DMS153 treated with DMSO at 0.1 percent for 48 hours (cell line): ENCODE results near the gene C9.
"Not testable (repeated sequence)": the region's sequence is repeated elsewhere in the genome, so short reads cannot be mapped to it uniquely, and the experiment has no call there.

Experiments
- DNase-seq: peaks from one replicate; lab custom pipeline; 2025; ENCODE audit not compliant: unreplicated experiment; lab: John Stamatoyannopoulos, UW

Gene C9

DNA sequence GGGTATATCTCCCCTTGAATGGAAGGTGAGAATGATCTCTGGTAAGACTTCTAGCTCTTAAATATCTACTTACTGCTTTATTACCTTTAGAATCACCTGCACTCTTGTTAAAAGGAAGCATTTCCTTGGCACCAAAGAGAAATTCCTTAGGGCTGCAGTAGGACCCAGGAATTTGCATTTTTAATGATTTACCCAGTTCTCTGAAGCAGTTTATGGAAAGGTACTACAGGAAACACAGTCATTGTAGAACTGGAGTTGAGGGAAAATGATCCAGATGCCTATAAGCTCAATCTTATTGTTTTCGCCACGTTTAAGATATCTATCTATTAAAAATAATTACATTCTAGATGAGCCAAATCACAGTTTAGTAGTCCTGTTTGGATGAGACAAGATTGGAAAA, 9.5 kb upstream of the C9 start:
- no peak for DNase-seq

DNA sequence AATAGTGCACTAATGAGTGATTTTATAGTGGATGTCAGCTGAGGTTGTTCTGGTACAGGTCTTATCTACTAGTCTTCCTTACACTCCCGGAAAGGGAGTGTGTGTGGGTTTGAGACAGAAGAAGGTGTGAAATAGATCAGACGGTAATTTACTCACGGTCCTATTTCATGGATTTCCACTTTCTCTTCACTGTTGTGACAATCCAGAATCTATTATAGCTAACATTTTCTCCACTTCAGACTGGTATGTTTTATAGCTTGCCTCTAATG, 7.0 kb upstream of the C9 start:
- DNase-seq = no peak

DNA sequence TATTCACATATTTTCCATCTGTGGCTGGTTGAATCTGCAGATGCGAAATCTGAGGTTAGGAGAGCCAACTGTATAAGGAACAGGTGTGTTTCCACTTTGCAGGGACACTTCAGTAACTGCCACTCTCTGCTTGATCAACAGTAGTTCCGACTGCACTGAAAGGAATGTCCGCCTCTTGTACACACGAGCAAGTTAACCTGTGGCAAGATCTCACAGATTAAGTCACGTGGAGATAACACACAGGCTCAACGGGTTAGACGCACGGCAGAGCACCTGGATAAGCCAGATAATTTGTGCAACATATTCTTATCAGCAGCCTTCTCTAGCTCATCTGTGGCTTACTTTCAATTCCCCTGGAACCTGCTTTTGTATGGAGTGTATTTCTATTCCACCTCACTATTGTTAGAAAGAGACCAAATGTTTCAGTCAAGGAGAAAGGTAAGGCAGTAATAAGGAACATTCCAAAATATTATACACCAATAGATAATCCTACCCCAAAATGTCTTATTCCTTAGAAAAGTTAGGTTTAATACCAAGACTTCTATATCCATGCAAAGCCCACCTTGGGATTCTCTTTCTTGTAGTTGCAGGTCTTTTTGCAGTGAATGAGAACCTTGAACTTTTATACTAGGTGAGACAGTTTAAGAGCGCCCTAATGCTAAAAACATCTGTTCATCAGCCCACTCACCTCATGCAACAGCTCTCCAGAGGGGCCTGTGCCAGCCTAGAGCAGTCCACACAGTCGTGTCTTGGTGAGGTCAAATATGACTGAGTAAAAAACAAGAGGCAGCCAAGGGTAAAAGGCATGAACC, 6.5 kb upstream of the C9 start:
- DNase-seq = no peak

DNA sequence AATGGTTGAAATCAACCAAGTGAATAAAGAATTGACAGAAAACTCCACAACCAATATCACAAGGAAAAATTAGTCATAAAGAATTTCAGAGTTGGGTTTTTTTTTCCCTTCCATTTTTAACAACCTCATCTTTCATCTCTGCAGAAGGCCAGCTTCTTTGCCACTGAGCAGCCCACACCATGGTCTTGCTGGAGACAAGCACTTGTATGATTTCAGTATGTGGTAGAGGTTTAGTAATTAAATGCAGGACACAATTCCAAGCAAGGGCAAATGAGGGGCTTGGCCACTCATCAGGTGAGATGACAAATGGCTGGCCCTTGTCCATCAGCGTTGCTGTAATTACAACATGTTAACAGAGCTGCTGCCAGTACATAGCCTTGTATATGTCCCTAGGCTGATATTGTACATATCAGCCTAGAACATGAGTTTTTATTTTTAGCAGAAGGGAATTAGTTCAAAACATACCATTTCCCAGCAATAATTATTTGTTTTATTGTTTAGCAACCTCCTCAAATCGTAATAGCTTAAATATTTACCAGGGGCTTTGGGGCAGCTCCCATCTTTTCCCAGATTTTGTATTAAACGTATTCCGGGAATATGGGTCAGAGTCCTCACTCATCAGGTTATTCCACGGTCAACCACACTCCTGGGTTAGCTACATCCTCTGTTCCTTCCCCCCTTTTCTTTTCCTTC, 5.0 kb upstream of the C9 start:
- DNase-seq = no peak

DNA sequence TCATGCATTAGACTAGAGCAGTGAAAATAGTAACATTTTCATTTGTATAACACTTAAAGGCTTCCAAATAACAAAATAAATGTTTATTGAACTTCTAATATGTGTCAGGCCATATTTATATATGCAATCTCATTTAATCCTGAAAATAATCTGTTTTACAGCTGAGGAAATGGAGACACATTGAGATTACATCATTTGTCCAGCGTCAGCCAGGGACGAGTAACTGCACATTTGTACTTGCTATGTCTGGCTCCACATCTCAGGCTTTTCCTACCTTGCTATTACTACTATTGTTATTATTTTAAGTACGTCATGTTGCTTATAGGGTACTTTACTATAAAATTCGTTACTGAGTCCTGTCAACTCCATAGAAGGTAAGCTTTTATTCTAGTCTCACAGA, 3.8 kb upstream of the C9 start:
- no peak for DNase-seq

DNA sequence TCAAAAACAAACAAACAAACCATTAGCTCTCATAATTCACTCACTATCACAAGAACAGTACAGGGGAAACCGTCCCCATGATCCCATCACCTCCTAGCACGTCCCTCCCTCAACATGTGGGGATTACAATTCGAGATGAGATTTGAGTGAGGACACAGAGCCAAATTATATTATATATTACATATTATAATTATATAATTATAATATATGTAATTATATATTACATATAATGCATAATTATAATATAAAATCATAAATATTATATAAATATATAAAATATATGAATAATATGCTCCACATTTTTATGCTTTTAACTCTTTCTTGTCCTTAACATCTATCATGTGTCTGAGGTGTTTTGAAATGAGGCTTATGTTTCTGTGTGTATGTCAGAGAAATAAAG, 3.4 kb upstream of the C9 start:
- no peak for DNase-seq

DNA sequence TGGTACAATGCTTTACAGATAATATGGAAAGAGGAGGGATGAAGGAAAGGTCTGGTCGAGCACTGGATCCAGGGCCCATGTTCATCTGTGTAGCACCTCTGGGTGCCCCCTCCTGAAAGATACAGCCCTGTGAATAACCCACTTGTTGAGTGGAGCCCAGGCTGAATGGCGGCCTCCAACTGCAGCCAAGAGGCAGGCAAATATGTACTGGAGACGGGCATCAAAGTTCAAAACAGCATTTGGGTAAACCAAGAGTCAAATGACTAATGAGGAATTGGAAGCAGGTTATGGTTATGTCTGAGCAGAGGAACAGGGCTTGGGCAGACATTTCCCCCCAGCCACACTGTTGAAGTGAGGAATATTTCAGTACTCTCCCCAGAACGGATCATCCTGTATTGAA, 1.1 kb downstream of the C9 start:
- DNase-seq = no peak

DNA sequence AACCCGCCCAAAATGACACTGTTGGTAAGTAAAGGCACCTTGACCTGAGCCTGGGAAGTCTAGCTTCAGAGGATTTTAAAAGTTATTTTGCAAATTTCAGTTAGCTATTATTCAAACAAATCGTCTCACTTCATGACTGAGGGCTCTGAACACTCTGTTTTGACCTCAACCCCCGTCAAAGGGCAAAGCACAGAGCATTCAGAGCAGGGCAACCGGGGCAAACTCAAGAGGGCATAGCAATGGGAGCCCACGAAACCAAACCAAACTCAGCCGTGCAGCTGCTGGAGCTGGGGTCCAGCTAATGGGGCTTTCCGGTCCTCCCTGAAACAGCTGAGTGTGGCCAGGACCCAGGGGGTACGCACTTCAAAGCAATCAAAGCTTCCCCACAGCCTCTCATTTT, 1.6 kb downstream of the C9 start:
- DNase-seq = no peak

DNA sequence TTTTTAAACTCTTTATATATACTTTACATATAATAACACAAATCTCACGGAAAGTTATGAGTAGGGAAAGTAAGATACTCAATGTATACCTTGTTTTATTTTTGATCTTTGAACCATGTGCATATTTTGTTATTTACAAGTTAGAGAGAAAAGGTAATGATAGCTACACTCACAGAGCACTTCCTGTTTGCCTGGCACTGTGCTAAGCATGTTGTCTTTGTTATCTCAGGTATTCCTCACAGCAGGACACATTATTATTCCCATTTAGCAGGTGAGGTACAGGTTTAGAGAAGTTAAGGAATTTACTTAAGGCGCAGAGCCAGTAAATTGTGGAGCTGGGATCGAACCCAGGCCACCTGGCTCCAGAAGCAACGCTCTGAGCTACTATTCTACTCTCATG, 3.0 kb downstream of the C9 start:
- no peak for DNase-seq

DNA sequence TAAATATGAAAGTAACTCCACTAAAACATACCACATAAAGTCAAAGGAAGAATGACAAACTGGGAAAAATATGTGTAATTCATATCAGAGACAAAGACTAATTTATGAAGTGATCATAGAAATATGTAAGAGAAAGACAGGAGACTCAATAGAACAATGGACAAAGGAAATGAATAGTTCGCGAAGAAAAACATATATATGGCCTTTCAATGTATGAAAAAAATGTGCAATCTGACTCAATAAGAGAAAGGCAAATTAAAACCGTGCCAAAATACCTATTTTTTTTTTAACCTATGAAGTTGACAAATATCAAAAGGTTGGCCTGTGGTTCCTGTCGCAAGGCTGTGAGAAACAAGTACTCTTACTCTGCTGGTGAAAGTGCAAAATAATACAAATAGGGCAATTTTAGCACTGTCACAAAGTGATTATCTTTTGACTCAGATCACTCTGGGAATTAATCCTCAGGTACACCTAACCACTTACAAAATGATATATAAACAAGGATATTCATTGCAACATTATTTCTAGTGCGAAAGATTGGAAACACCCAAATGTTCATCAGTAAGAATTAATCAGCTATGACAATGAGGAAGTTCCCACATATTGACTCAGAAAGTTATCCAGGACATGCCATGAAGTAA, 3.7 kb downstream of the C9 start:
- no peak for DNase-seq

DNA sequence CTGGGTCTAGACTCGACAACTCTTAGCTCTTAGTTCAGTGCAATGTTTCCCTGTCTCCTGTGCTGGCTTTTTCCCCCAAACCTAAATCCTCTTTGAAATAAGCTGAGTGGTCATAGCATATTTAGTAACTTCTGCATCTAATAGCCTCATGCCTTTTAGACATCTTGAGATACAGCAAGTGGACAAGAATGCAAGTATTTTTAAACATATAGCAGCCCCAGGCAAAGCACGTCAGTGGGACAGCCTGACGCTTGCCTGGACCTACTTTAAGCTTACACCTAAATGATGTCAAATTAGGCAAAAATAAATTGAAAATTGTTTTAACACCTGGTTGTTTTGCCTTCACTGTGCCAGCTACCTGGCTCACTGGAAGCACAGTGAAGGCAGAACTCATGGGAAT, 8.0 kb downstream of the C9 start:
- no peak for DNase-seq

DNA sequence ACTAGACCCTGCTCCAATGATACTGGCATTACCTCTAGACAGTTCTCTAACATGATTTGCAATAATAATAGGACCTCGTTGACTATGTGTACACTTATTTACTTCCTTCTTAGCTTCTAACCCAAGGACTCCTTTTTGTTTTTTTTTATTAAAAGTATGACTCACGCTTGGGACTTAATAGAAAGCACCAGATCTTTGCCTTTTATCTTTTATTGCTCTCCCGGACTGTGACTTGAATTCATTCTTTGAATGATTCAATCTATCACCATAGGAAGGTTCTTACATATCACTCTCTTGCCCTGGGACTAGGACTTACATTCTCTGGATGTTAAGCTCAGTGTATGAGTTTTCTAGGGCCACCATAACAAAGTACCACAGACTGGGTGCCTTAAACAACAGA, 9.0 kb downstream of the C9 start:
- DNase-seq = no peak

DNA sequence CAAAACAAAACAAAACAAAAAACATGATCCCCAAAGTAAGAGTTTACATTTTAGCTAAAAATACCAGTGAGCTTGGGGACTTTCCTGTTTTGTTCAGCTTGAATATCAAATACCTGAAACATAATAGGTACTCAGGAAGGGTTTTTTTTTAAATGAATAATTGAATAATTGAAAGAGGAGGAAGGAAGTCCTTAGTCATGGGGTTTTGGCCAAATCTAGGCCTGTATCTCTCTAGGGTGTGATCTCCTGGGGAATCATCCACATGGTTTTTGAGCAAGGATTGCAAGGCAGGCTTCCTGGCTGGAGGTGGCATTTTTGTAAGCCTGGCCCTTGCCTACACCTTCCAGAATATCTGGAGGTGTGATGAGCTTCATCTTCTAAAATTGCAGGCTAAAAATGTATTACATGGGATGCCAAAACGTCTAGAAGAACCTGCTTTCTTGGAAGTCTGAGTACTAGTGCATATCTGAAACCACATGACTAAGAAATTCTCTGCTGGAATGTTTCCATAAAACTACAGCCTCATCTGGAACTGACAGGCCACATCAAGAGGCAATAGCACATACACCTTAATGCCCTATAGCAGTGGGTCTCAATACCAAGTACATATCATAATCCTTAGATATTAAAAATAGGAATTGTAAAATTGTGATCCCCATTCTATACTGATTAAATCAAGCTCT, 10.4 kb downstream of the C9 start:
- DNase-seq = no peak

DNA sequence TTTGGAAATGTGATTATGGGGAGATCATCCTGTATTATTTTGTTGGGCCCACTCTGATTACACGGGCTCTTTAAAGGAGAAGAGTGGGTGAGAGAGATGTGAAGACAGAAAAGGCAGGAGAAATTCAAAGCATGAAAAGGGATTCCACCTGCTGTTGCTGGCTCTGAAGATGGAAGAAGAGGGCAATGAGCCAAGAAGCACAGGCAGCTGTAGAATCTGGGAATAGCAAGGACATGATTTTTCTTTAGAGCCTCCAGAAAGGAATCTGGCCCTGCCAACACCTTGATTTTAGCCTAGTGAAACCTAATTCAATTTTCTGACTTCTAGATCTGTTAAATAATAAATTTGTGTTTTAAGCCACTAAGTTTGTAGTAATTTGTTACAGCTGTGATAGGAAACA, 11.3 kb downstream of the C9 start:
- no peak for DNase-seq

DNA sequence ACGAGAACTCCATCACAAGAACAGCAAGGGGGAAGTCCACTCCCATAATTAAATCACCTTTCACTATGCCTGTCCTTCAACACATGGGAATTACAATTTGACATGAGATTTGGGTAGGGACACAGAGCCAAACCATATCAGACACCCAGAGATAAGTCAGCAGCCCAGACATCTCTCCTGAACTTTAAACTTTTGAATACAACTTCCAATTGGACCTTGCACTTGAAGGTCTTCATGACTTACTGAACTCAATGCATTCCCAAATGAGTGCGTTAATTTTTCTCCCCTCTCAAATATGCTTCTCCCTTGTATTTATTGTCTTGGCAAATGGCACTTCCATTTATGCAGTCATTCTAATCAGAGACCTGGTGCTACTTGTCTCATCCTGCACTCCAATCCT, 12.1 kb downstream of the C9 start:
- DNase-seq = no peak

DNA sequence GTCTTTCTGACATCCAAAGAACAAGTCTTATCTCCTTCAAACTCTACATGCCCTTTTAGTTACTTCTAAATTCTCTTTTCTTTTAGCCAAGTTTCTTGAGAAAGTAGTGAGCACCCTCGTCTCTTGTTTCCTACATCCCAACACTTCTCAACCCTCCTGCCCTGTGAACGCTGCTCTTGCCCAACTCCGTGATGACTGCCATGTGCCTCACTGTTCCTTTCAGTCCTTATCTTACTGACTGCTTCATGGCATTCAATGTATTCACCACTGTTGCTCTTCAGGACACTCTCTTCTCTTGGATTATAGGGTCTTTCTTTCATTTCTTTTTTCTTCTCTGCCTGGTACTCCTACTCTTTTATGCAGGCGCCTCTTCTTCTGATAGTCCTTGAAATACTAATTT, 14.8 kb downstream of the C9 start:
- DNase-seq = no peak

DNA sequence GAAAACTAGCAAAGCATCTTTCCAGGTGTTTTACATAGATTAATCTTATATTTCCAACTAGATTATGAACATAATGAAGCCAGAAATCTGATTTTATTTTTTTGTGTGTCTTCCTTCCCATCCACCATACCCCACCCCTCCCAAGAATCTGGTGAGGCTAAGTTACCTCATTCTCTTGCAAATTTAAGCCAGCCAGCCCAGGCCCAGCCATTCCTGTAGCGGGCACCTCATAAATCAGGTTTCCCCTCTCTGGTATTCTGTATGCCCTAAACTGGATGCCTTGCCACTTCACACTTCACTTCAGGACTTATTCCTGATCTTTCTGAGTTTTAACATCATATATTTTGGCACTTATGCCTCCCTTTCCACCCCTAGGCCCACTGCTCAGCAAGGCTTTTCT, 21.8 kb downstream of the C9 start:
- DNase-seq = no peak

DNA sequence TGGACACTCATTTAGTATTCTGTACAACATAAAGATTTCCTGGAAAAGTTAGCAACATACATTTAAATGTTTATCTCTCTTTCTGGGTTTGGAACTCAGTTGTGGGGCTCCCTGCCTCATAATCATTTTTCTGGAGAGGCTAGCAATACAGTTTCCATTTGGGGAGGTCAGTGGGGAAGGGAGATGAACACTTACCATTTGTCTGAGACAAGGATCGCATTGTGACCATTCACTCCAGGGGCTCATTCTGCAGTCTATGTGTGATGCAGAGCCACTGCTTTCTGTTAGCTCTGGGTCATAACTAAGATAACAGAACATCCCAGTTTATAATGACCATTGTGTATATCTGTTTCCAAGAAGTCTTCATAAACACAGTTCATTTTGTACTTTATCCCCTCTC, 22.4 kb downstream of the C9 start:
- no peak for DNase-seq

DNA sequence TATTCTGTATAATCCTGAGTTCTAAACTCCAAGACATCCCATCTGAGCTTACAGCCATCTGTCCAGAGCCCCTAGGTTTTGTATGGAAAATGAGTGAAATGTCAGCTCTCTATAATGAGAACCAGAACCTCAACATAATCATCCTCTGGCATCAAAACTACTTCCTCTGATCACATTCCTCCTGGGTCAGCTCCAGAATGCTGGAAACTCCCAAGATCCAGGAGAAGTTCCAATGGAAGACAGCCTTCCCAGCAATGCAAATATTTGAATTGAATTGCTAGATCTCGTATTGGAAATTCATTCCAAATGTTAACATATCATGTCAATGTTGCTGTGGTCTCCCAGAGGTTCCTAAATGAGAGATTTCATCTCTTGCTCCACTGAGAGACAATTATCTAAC, 23.8 kb downstream of the C9 start:
- no peak for DNase-seq

DNA sequence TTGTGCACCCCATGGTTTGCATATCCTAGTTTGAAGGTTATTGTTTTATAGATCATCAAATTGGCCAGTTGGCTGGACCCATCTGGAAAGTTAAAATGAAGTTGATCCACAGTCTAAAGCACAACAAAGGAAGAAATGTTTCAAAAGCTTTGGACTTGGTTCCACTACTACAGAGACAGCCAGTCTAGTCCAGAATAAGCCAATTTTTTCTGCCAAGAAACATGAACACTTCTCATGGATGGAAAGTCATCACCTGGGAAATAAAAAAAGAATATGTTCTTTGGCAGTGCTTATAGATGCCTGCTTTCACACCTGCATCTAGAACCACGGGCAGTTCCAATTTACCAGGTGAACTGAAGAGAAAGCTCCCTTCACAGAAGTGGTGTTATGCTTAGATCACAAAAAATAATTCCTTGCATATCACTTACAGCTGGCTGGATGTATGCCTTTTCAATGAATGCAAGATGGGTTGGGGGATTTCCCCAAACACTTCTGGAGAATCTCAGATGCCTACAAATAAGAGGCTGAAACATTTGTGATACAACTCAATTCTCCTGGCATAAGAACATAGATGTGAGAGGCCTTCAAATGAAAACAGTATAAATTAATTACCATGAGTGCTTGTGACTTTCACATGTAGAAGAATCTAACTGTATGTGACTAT, 26.9 kb downstream of the C9 start:
- DNase-seq = no peak

DNA sequence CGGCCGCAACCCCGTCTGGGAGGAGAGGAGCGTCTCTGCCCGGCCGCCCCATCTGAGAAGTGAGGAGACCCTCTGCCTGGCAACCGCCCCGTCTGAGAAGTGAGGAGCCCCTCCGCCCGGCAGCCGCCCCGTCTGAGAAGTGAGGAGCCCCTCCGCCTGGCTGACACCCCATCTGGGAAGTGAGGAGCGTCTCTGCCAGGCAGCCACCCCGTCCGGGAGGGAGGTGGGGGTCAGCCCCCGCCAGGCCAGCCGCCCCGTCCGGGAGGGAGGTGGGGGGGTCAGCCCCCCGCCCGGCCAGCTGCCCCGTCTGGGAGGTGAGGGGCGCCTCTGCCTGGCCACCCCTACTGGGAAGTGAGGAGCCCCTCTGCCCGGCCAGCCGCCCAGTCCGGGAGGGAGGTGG, 30.0 kb downstream of the C9 start:
- DNase-seq = not testable (repeated sequence)

DNA sequence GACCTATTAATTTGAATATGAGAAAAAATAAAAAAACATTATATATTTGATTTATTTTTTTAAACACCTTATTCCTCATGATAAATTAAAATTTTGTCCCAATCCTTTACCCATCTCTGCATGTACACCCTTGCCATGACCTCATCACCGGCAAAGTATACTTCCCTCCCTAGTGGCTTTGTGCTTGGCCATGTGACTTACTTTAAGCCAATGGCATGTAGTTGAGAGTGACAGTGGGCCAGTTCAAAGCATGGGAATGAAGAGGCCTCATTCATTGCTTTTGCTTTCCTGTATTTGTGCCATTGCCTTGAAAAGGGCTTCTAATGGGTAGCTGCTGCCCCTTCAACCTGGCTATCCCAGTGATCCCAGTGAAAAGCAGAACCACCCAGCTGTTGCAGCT, 31.2 kb downstream of the C9 start:
- DNase-seq = no peak
